HG03066 (cell line): Measurements from ENCODE around the gene TSSK6.

Source experiments
- ATAC-seq: cut with Tn5 transposase; IDR thresholded peaks from one replicate; pipeline ENCODE4 v1.9.1; 2021; ENCODE audit warnings: low read depth; ENCODE audit not compliant: unreplicated experiment

TSSK6 gene

GRCh38 chr19:19507354-19507753 is 8.0 kb downstream of the TSSK6 start:
- ATAC-seq, result no peak

- ATAC-seq, result no peak
Observed at GRCh38 chr19:19506592-19506991, 8.8 kb downstream of the TSSK6 start.

GRCh38 chr19:19505669-19506326 is 9.6 kb downstream of the TSSK6 start:
- no peak for ATAC-seq

- no peak for ATAC-seq
Observed at GRCh38 chr19:19504754-19505668, 10.3 kb downstream of the TSSK6 start.

- no peak for ATAC-seq
Observed at GRCh38 chr19:19502808-19503602, 12.3 kb downstream of the TSSK6 start.

- ATAC-seq, result no peak
Observed at GRCh38 chr19:19502281-19502680, 13.1 kb downstream of the TSSK6 start.

GRCh38 chr19:19501798-19502197 is 13.6 kb downstream of the TSSK6 start:
- ATAC-seq, result no peak

GRCh38 chr19:19500975-19501644 is 14.2 kb downstream of the TSSK6 start:
- ATAC-seq, result no peak

GRCh38 chr19:19499272-19499995 is 15.9 kb downstream of the TSSK6 start:
- no peak for ATAC-seq

- no peak for ATAC-seq
Observed at GRCh38 chr19:19498255-19498991, 16.9 kb downstream of the TSSK6 start.

GRCh38 chr19:19495614-19496603 is 19.4 kb downstream of the TSSK6 start:
- ATAC-seq, result no peak

- no peak for ATAC-seq
Observed at GRCh38 chr19:19493841-19494546, 21.4 kb downstream of the TSSK6 start.

GRCh38 chr19:19492026-19492610 is 23.2 kb downstream of the TSSK6 start:
- ATAC-seq, result no peak

GRCh38 chr19:19491321-19492025 is 23.9 kb downstream of the TSSK6 start:
- ATAC-seq, result no peak

GRCh38 chr19:19490214-19490968 is 25.0 kb downstream of the TSSK6 start:
- no peak for ATAC-seq

GRCh38 chr19:19489804-19490204 is 25.5 kb downstream of the TSSK6 start:
- ATAC-seq, result no peak
